ENCODE data around the gene HIP1R. TPM values are rescaled to one million over a fixed set of nuclear protein-coding genes. Genes with fewer than 3 reads are reported as not detected.

Gene HIP1R
- total RNA-seq, 1 donor from 2014 or later = 33.0 TPM

GRCh38 chr12:122882908-122883558 is 47.8 kb downstream of the HIP1R start:
- DNase-seq = no peak
- H3K27me3 ChIP-seq = no peaks in the 10 kb centered on the region
- ATAC-seq = no peak
- no peaks in the 10 kb centered on the region for H3K9me3 ChIP-seq
- TF ChIP-seq CTCF (IDR thresholded peaks at IDR 0.05) = no peak
- H3K4me1 ChIP-seq = peaks cover 60% of the 10 kb centered on the region
- intact Hi-C loops (cut with DNase I) = no loop called here
- no peak overlapping the region for H3K4me3 ChIP-seq
- no peaks in the 10 kb centered on the region for H3K36me3 ChIP-seq
- H3K27ac ChIP-seq = no peak overlapping the region

- TF ChIP-seq CTCF (IDR thresholded peaks at IDR 0.05) = no peak
- DNase-seq = no peak
- no peak overlapping the region for H3K27ac ChIP-seq
- no peaks in the 10 kb centered on the region for H3K36me3 ChIP-seq
- intact Hi-C loops (cut with DNase I) = no loop called here
- H3K4me3 ChIP-seq = no peak overlapping the region
- no peak for ATAC-seq
- no peaks in the 10 kb centered on the region for H3K27me3 ChIP-seq
- H3K9me3 ChIP-seq = no peaks in the 10 kb centered on the region
- peaks cover 62% of the 10 kb centered on the region for H3K4me1 ChIP-seq
Observed at GRCh38 chr12:122884091-122884826, 49.0 kb downstream of the HIP1R start.

- no peaks in the 10 kb centered on the region for H3K27me3 ChIP-seq
- DNase-seq (no peak), ATAC-seq (no peak)
- no peak overlapping the region for H3K27ac ChIP-seq
- no peaks in the 10 kb centered on the region for H3K9me3 ChIP-seq
- intact Hi-C loops (cut with DNase I) = no loop called here
- TF ChIP-seq CTCF (IDR thresholded peaks at IDR 0.05) = no peak
- peaks cover 62% of the 10 kb centered on the region for H3K4me1 ChIP-seq
- H3K36me3 ChIP-seq = no peaks in the 10 kb centered on the region
- H3K4me3 ChIP-seq = no peak overlapping the region
Observed at GRCh38 chr12:122884860-122885259, 49.6 kb downstream of the HIP1R start.

- H3K27me3 ChIP-seq = no peaks in the 10 kb centered on the region
- intact Hi-C loops (cut with DNase I) = no loop called here
- no peak for ATAC-seq
- no peak overlapping the region for H3K27ac ChIP-seq
- H3K9me3 ChIP-seq = no peaks in the 10 kb centered on the region
- DNase-seq = no peak
- peaks cover 66% of the 10 kb centered on the region for H3K4me1 ChIP-seq
- TF ChIP-seq CTCF (IDR thresholded peaks at IDR 0.05) = no peak
- no peaks in the 10 kb centered on the region for H3K36me3 ChIP-seq
- no peak overlapping the region for H3K4me3 ChIP-seq
Observed at GRCh38 chr12:122886161-122886560, 50.9 kb downstream of the HIP1R start.

- Histone ChIP-seq H3K27ac (peak overlapping the region; percentile 90), H3K36me3 (no peaks in the 10 kb centered on the region), H3K9me3 (no peaks in the 10 kb centered on the region), H3K4me3 (no peak overlapping the region), H3K27me3 (no peaks in the 10 kb centered on the region), H3K4me1 (peaks cover 68% of the 10 kb centered on the region)
- ATAC-seq (peak; percentile 2), DNase-seq (no peak)
- intact Hi-C loops (cut with DNase I) = no loop called here
- TF ChIP-seq CTCF (IDR thresholded peaks at IDR 0.05) = no peak
Observed at GRCh38 chr12:122886851-122887818, 51.9 kb downstream of the HIP1R start.
